WTC11 (cell line): Measurements from ENCODE around the gene MLF2. TPM values are rescaled to one million over a fixed set of nuclear protein-coding genes. Genes with fewer than 3 reads are reported as not detected.

Experiments
- ATAC-seq: fragments of 200-7000 bp; cut with Tn5 transposase; 2 replicates; pipeline ENCODE4 v1.10.0; 2021; ENCODE audit warnings: mild to moderate bottlenecking, moderate library complexity
- CTCF ChIA-PET: fragments of 300-600 bp; sonication (Branson Sonifier 250); formaldehyde crosslinking; loops from one replicate; lab custom pipeline; 2021; ENCODE audit warnings: antibody characterized with exemption; lab: Charles Lee
- POLR2A ChIA-PET: fragments of 350-600 bp; sonication (Branson Sonifier 250); formaldehyde crosslinking; loops from one replicate; lab custom pipeline; 2021; ENCODE audit warnings: antibody characterized with exemption; lab: Charles Lee
- DNase-seq: peaks from one replicate; pipeline ENCODE4 v3.0.0; 2021; ENCODE audit warnings: low spot score
- H3K27ac Mint-ChIP-seq: 2 replicates; pipeline ENCODE4 v1.8.0; 2021; ENCODE audit warnings: mixed read lengths
- H3K27me3 Mint-ChIP-seq: 2 replicates; pipeline ENCODE4 v1.8.0; 2021; ENCODE audit warnings: low read depth, mild to moderate bottlenecking, moderate library complexity, mixed read lengths
- H3K36me3 Mint-ChIP-seq: 2 replicates; pipeline ENCODE4 v1.8.0; 2021; ENCODE audit warnings: mixed read lengths
- H3K4me1 Mint-ChIP-seq: 2 replicates; pipeline ENCODE4 v1.8.0; 2022; ENCODE audit warnings: mixed read lengths
- H3K4me3 Mint-ChIP-seq: 2 replicates; pipeline ENCODE4 v1.8.0; 2021; ENCODE audit warnings: mild to moderate bottlenecking, moderate library complexity, mixed read lengths
- H3K9me3 Mint-ChIP-seq: 2 replicates; pipeline ENCODE4 v1.8.0; 2021; ENCODE audit warnings: mixed read lengths
- ATF1 ChIP-seq: sonication (generic); formaldehyde crosslinking; IDR thresholded peaks from 2 replicates; pipeline ENCODE4 v1.8.1; 2023; ENCODE audit warnings: mild to moderate bottlenecking, moderate library complexity, missing genetic modification reagents
- ETV6 ChIP-seq: sonication (generic); formaldehyde crosslinking; IDR thresholded peaks from 2 replicates; pipeline ENCODE4 v1.8.1; 2022; ENCODE audit warnings: mild to moderate bottlenecking, missing genetic modification reagents
- FOXK1 ChIP-seq: sonication (generic); formaldehyde crosslinking; IDR thresholded peaks from 2 replicates; pipeline ENCODE4 v1.8.0; 2022; ENCODE audit warnings: mild to moderate bottlenecking, moderate library complexity, missing genetic modification reagents
- GABPB1 ChIP-seq: sonication (generic); formaldehyde crosslinking; IDR thresholded peaks from 2 replicates; pipeline ENCODE4 v1.8.1; 2023; ENCODE audit warnings: mild to moderate bottlenecking, missing genetic modification reagents
- IRF1 ChIP-seq: sonication (generic); formaldehyde crosslinking; IDR thresholded peaks from 2 replicates; pipeline ENCODE4 v1.8.0; 2023; ENCODE audit warnings: missing genetic modification reagents
- MYBL2 ChIP-seq: sonication (generic); formaldehyde crosslinking; IDR thresholded peaks from 2 replicates; pipeline ENCODE4 v1.8.1; 2023; ENCODE audit warnings: mild to moderate bottlenecking, moderate library complexity, missing genetic modification reagents
- NR1H2 ChIP-seq: sonication (generic); formaldehyde crosslinking; IDR thresholded peaks from 2 replicates; pipeline ENCODE4 v1.9.0; 2021; ENCODE audit warnings: mild to moderate bottlenecking, moderate library complexity, missing genetic modification reagents
- NR3C1 ChIP-seq: sonication (generic); formaldehyde crosslinking; conservative IDR thresholded peaks from 2 replicates; pipeline ENCODE4 v1.8.1; 2023; ENCODE audit warnings: low read depth, mild to moderate bottlenecking, missing genetic modification reagents
- TCF7 ChIP-seq: sonication (generic); formaldehyde crosslinking; IDR thresholded peaks from 2 replicates; pipeline ENCODE4 v1.8.0; 2022; ENCODE audit warnings: mild to moderate bottlenecking, low read depth, missing genetic modification reagents, moderate library complexity
- TP53 ChIP-seq: sonication (generic); formaldehyde crosslinking; IDR thresholded peaks from 2 replicates; pipeline ENCODE4 v1.8.1; 2023; ENCODE audit warnings: mild to moderate bottlenecking, missing genetic modification reagents
- ZBTB21 ChIP-seq: sonication (generic); formaldehyde crosslinking; IDR thresholded peaks from 2 replicates; pipeline ENCODE4 v1.8.1; 2023; ENCODE audit warnings: mild to moderate bottlenecking, missing genetic modification reagents, borderline replicate concordance
- ZBTB43 ChIP-seq: sonication (generic); formaldehyde crosslinking; IDR thresholded peaks from 2 replicates; pipeline ENCODE4 v1.8.1; 2023; ENCODE audit warnings: mild to moderate bottlenecking, missing genetic modification reagents
- total RNA-seq: library from RNA; stranded (reverse); gene quantifications from 3 replicates; pipeline ENCODE4 v1.2.3, GENCODE V29; 2021
- TF ChIP-seq, protein P1 (sequence below): sonication (generic); formaldehyde crosslinking; IDR thresholded peaks from 2 replicates; pipeline ENCODE4 v1.8.1; 2022; ENCODE audit warnings: mild to moderate bottlenecking, missing genetic modification reagents, moderate library complexity, borderline replicate concordance
- TF ChIP-seq, protein P2 (sequence below): sonication (generic); formaldehyde crosslinking; IDR thresholded peaks from 2 replicates; pipeline ENCODE4 v1.8.0; 2023; ENCODE audit warnings: mild to moderate bottlenecking, missing genetic modification reagents
- TF ChIP-seq, protein P3 (sequence below): fragments of 200-600 bp; IDR thresholded peaks from 2 replicates; pipeline ENCODE4 v1.8.0; 2022; ENCODE audit warnings: antibody characterized with exemption

The MLF2 gene
- total RNA-seq, 1 experiment from 2014 or later = 236 TPM

DNA sequence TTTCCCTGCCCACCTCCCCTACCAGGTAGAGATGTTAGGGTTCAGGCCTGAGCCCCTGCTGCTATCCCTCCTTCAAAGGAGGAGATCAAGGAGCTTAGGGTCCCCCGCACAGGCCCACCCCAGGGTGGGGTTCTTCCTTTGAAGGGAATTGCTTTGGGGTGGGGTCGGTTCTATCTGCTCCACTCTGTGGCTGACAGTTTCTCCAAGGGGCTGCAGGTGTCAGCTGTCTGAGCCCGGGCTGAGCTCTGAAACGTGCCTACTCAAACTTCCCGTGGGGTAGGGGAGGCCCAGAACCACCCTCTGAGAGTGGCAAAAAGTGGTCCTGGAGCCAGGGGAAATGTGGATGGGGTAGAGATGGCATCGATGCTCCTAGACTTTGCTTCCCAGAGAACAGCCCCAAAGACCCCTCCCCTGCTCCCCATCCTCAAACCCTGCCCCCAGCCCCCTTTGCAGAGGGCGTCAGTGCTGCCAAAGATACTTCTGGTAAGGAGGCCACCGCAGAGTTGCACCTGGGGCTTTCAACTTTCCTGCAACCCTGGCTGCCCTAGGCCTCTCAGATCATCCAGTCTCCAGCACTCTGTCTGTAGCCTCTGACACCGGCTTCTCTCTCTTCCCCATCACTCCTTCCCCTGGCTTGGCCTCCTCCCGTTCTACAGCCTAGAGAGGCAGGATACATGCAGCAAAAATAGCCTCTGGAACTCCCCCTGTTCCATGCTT is 30.1 kb upstream of the MLF2 start:
- DNase-seq = no peak
- no peak for ATAC-seq
- Mint-ChIP-seq H3K9me3 (no peaks in the 10 kb centered on the region), H3K4me1 (peaks cover 27% of the 10 kb centered on the region), H3K36me3 (no peaks in the 10 kb centered on the region)
- TF ChIP-seq IRF1 (CRISPR knock-in tag) = no peak
- TF ChIP-seq, all 79 proteins: peak for 0
- peaks cover 5% of the 10 kb centered on the region for H3K27me3 Mint-ChIP-seq
- no peak overlapping the region for H3K4me3 Mint-ChIP-seq
- ChIA-PET POLR2A (interaction anchor here (0.9 to 1.9 kb wide), 2 partner anchors 30 to 46 kb away, joined by 3 to 6 read pairs; partner anchors contain the start of gene MLF2), CTCF (interaction anchor here (0.5 to 3.5 kb wide), 4 partner anchors 16 to 52 kb away, joined by 3 to 28 read pairs (median 4); partner anchors contain the start of gene MLF2)
- no peak overlapping the region for H3K27ac Mint-ChIP-seq

DNA sequence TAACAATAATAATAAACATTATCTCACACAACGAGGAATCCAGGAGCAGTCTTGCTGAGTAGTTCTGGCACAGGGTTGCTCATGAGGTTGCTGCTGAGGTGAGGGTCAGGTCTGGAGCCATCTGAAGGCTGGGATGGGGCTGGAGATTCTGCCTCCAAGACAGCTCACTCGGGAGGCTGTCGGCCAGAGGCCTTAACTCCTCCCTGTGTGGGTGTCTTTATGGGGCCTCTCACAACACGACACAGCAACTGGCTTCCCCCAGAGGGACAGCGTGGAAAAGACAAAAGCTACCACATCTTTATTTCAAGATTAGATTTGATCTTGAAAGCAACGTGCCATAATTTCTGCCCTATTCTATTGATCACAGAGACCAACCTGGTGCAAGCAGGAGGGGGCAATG is 29.2 kb upstream of the MLF2 start:
- ATAC-seq = no peak
- TF ChIP-seq ETV6 (no peak), TCF7 (CRISPR knock-in tag) (no peak), MYBL2 (CRISPR knock-in tag) (no peak), FOXK1 (no peak), TP53 (no peak)
- TF ChIP-seq, protein P1, sequence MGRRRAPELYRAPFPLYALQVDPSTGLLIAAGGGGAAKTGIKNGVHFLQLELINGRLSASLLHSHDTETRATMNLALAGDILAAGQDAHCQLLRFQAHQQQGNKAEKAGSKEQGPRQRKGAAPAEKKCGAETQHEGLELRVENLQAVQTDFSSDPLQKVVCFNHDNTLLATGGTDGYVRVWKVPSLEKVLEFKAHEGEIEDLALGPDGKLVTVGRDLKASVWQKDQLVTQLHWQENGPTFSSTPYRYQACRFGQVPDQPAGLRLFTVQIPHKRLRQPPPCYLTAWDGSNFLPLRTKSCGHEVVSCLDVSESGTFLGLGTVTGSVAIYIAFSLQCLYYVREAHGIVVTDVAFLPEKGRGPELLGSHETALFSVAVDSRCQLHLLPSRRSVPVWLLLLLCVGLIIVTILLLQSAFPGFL (CRISPR knock-in tag) = no peak
- TF ChIP-seq, all 79 proteins: peak for 0
- H3K4me1 Mint-ChIP-seq = peaks cover 29% of the 10 kb centered on the region
- DNase-seq = no peak
- no peaks in the 10 kb centered on the region for H3K9me3 Mint-ChIP-seq
- CTCF ChIA-PET = interaction anchor here (0.5 to 3.5 kb wide), 6 partner anchors 15 to 53 kb away, joined by 3 to 28 read pairs (median 3); partner anchors contain the start of gene MLF2
- no peak overlapping the region for H3K27ac Mint-ChIP-seq
- no peaks in the 10 kb centered on the region for H3K36me3 Mint-ChIP-seq
- no peak overlapping the region for H3K4me3 Mint-ChIP-seq
- peaks cover 14% of the 10 kb centered on the region for H3K27me3 Mint-ChIP-seq
- POLR2A ChIA-PET = interaction anchor here (1.9 kb wide), 1 partner anchor 29 kb away, joined by 6 read pairs; the partner anchor contains the start of gene MLF2

DNA sequence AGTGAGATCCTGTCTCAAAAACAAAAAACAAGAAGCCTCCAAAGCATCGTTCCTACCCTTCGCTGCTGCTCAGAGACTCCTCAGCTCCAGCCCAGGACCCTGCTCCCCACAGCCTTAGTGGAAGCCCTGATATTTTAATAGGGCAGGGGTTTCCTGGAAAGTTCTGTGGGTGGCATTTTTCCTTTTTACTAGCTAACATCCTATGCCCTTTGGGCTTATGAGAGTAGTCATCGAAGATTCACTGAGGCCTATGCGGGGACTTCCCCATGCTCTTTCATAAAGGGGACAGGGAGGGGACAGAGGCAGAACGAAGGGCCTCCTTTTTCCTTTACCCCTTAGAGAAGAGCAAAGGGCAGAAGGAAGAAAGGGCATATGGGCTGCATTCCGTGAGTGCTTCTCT is 27.6 kb upstream of the MLF2 start:
- peaks cover 27% of the 10 kb centered on the region for H3K27me3 Mint-ChIP-seq
- TF ChIP-seq NR3C1 (CRISPR knock-in tag) = no peak
- no peak for TF ChIP-seq ZBTB21 (CRISPR knock-in tag)
- no peak for TF ChIP-seq ATF1 (CRISPR knock-in tag)
- TF ChIP-seq NR1H2 (CRISPR knock-in tag) = no peak
- TF ChIP-seq, protein P1 (CRISPR knock-in tag) = no peak
- TF ChIP-seq, protein P2, sequence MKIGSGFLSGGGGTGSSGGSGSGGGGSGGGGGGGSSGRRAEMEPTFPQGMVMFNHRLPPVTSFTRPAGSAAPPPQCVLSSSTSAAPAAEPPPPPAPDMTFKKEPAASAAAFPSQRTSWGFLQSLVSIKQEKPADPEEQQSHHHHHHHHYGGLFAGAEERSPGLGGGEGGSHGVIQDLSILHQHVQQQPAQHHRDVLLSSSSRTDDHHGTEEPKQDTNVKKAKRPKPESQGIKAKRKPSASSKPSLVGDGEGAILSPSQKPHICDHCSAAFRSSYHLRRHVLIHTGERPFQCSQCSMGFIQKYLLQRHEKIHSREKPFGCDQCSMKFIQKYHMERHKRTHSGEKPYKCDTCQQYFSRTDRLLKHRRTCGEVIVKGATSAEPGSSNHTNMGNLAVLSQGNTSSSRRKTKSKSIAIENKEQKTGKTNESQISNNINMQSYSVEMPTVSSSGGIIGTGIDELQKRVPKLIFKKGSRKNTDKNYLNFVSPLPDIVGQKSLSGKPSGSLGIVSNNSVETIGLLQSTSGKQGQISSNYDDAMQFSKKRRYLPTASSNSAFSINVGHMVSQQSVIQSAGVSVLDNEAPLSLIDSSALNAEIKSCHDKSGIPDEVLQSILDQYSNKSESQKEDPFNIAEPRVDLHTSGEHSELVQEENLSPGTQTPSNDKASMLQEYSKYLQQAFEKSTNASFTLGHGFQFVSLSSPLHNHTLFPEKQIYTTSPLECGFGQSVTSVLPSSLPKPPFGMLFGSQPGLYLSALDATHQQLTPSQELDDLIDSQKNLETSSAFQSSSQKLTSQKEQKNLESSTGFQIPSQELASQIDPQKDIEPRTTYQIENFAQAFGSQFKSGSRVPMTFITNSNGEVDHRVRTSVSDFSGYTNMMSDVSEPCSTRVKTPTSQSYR = no peak
- TF ChIP-seq ZBTB43 (CRISPR knock-in tag) = no peak
- TF ChIP-seq, protein P3, sequence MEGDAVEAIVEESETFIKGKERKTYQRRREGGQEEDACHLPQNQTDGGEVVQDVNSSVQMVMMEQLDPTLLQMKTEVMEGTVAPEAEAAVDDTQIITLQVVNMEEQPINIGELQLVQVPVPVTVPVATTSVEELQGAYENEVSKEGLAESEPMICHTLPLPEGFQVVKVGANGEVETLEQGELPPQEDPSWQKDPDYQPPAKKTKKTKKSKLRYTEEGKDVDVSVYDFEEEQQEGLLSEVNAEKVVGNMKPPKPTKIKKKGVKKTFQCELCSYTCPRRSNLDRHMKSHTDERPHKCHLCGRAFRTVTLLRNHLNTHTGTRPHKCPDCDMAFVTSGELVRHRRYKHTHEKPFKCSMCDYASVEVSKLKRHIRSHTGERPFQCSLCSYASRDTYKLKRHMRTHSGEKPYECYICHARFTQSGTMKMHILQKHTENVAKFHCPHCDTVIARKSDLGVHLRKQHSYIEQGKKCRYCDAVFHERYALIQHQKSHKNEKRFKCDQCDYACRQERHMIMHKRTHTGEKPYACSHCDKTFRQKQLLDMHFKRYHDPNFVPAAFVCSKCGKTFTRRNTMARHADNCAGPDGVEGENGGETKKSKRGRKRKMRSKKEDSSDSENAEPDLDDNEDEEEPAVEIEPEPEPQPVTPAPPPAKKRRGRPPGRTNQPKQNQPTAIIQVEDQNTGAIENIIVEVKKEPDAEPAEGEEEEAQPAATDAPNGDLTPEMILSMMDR = no peak
- no peak for TF ChIP-seq GABPB1 (CRISPR knock-in tag)
- ChIA-PET POLR2A (interaction anchor here (0.6 to 1.7 kb wide), 2 partner anchors 45 to 90 kb away, joined by 4 read pairs; no protein-coding TSS in a partner anchor), CTCF (interaction anchor here (0.8 to 3.5 kb wide), 6 partner anchors 9 to 92 kb away, joined by 3 to 28 read pairs (median 4); partner anchors contain the start of genes MLF2, PTMS and SPSB2)
- DNase-seq = no peak
- H3K27ac Mint-ChIP-seq = no peak overlapping the region
- H3K4me1 Mint-ChIP-seq = peaks cover 21% of the 10 kb centered on the region
- no peak overlapping the region for H3K4me3 Mint-ChIP-seq
- H3K36me3 Mint-ChIP-seq = no peaks in the 10 kb centered on the region
- no peaks in the 10 kb centered on the region for H3K9me3 Mint-ChIP-seq
- no peak for ATAC-seq
